OCI-LY3 (cell line): ENCODE measurements around the gene DNAI1.

ENCODE experiments used
- H2AFZ ChIP-seq: fragments of 200-600, 300-600 bp; shearing (Covaris generic); 2 replicates; pipeline ENCODE4 v1.6.0; 2014; ENCODE audit warnings: antibody characterized with exemption, low read depth, low read length
- H3K27ac ChIP-seq: fragments of 200-600, 300-600 bp; sonication (generic); 2 replicates; pipeline ENCODE4 v1.5.1; 2014; ENCODE audit warnings: mild to moderate bottlenecking, low read length, moderate library complexity, mixed read lengths
- H3K27me3 ChIP-seq: fragments of 200-600, 300-600 bp; sonication (generic); 2 replicates; pipeline ENCODE4 v1.6.1; 2014; ENCODE audit warnings: low read depth, low read length, mixed read lengths
- H3K36me3 ChIP-seq: fragments of 200-600, 300-600 bp; sonication (generic); replicated peaks from 2 replicates; pipeline ENCODE3; 2014; ENCODE audit warnings: low read depth, low read length, mixed read lengths
- H3K4me1 ChIP-seq: fragments of 300-600, 200-600 bp; sonication (generic); 2 replicates; pipeline ENCODE4 v1.6.1; 2014; ENCODE audit warnings: low read length, mixed read lengths
- H3K4me2 ChIP-seq: fragments of 200-600, 300-600 bp; sonication (generic); 2 replicates; pipeline ENCODE4 v1.6.1; 2014; ENCODE audit warnings: low read length, mixed read lengths
- H3K4me3 ChIP-seq: fragments of 300-600, 200-600 bp; sonication (generic); 2 replicates; pipeline ENCODE4 v1.5.1; 2014; ENCODE audit warnings: antibody characterized with exemption, mild to moderate bottlenecking, low read length, moderate library complexity
- H3K79me2 ChIP-seq: fragments of 300-600, 200-600 bp; shearing (Covaris generic); 2 replicates; pipeline ENCODE4 v1.6.1; 2014; ENCODE audit warnings: mild to moderate bottlenecking, low read length, mixed read lengths
- H3K9ac ChIP-seq: fragments of 300-600, 200-600 bp; shearing (Covaris generic); 2 replicates; pipeline ENCODE4 v1.6.0; 2014; ENCODE audit warnings: mild to moderate bottlenecking, low read length, moderate library complexity
- H3K9me3 ChIP-seq: fragments of 200-600, 300-600 bp; shearing (Covaris generic); 2 replicates; pipeline ENCODE4 v1.6.1; 2014; ENCODE audit warnings: low read length, mixed read lengths; ENCODE audit not compliant: insufficient read depth
- H4K20me1 ChIP-seq: fragments of 200-600, 300-600 bp; sonication (generic); 2 replicates; pipeline ENCODE4 v1.6.1; 2016; ENCODE audit warnings: low read length, mixed read lengths; ENCODE audit not compliant: insufficient read depth
- EZH2phosphoT487 ChIP-seq: fragments of 200-600 bp; shearing (Covaris generic); IDR thresholded peaks from 2 replicates; pipeline ENCODE4 v1.6.1; 2018; ENCODE audit warnings: antibody characterized with exemption, mixed run types, low read depth
- TF ChIP-seq, protein P1 (sequence below): fragments of 200-600, 300-600 bp; sonication (generic); IDR thresholded peaks from 2 replicates; pipeline ENCODE4 v1.5.1; 2014; ENCODE audit warnings: antibody characterized with exemption, low read length, low read depth

DNAI1 gene

DNA sequence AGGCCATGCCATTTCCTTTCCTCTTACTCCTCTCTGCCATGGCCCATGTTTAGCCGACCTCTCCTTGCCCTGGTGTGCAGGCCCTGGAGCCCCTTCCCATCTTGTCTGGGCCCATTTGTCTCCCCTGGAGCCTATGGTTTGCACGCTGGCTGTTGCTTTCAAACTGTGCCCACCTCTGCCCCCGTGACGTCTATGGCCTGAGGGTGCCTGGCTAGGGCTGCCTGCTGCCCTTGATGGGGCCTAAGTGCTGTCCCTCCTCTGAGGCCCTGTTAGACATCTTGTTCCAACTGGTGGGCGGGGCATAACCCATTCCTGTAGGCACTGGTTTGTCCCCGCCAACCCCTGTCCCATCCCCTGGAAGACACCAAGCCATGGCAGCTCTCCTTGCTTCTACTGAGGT lies 86.9 kb downstream of the DNAI1 start:
- no peak overlapping the region for H3K4me3 ChIP-seq
- H3K27me3 ChIP-seq: no peaks in the 10 kb centered on the region
- no peaks in the 10 kb centered on the region for H3K4me1 ChIP-seq
- H3K79me2 ChIP-seq: no peaks in the 10 kb centered on the region
- no peak overlapping the region for H3K27ac ChIP-seq
- H2AFZ ChIP-seq: no peak overlapping the region
- no peak overlapping the region for H3K9ac ChIP-seq
- no peak overlapping the region for H3K4me2 ChIP-seq
- H3K9me3 ChIP-seq: no peaks in the 10 kb centered on the region
- H3K36me3 ChIP-seq: no peaks in the 10 kb centered on the region
- TF ChIP-seq, protein P1, sequence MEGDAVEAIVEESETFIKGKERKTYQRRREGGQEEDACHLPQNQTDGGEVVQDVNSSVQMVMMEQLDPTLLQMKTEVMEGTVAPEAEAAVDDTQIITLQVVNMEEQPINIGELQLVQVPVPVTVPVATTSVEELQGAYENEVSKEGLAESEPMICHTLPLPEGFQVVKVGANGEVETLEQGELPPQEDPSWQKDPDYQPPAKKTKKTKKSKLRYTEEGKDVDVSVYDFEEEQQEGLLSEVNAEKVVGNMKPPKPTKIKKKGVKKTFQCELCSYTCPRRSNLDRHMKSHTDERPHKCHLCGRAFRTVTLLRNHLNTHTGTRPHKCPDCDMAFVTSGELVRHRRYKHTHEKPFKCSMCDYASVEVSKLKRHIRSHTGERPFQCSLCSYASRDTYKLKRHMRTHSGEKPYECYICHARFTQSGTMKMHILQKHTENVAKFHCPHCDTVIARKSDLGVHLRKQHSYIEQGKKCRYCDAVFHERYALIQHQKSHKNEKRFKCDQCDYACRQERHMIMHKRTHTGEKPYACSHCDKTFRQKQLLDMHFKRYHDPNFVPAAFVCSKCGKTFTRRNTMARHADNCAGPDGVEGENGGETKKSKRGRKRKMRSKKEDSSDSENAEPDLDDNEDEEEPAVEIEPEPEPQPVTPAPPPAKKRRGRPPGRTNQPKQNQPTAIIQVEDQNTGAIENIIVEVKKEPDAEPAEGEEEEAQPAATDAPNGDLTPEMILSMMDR: no peak
- TF ChIP-seq EZH2phosphoT487: no peak
- H4K20me1 ChIP-seq: no peaks in the 10 kb centered on the region

DNA sequence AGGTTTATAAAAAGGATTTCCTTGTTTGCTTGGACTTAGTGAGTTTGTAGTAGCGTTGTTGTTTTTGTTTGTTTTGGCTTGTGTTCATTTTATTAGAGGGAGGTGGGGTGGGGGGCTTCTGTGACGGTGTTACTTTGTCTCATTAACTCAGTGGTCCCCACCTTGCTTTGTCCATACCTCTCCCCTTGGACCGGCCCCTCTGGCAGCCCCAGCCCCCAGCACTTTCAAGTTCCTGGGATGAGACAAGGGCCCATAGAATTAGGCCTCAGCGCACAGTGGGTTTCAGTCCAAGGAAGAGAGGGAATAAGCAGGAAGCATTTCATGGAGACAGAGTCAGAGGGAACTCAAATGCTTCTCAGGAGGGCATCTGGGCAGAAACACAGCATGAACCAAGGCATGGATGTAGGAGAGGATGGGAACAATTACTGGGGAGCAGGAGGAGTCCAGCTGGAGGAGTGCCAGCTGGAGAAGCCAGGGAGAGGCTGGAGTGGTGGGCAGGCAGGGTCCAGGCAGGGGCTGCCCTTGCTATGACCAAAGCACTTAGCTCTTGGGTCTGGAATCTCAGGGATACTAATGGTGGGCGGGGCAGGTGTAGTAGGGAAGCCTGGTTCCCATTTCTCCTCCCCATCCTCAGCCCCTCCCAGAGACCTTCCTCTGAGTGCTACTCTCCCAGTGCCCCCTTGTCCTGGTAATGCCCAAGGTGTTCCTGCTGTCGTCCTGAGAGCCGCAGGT lies 87.7 kb downstream of the DNAI1 start:
- TF ChIP-seq EZH2phosphoT487: no peak
- TF ChIP-seq, protein P1: no peak

DNA sequence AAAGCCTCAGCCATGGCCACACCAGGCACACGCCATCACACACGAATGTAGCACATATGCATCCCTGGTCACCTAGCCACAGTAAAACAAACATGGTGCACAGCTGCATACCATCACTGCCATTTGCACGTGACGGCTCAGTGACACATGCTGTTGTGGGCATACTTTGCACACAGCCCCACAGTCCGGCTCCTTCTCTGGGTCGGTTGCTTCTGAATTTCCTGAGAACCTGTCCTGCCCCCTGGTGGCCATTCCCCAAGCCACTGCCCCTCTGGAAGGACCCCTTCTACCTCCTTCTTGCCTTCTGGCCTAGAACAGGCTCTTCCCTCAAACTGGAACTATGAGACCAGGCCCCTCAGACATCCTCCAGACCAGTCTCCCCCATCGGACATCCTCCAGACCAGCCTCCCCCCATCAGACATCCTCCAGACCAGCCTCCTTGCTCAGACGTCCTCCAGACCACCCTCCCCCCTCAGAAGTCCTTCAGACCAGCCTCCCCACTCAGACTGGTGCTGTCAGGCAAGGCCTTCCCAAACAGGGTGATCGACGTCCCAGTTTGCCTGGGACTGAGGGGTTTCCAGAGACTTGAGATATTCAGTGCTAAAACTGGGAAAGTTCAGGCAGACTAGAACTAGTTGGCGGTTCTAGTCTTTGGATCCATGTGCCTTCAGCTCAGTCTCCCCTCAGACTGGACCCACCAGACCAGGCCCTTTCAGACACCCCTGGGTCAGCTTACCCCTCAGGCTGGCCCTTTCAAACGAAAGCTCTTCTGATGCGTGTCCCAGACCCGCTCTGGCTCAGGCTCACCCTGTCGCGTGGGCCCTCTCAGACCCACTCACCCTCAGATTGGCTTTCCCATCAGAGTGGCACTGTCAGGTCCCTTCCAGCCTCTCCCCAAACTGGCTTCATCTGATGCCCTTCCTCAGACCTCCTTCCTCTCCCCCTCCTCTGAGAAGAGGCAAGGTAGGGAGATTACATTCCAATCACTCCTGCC lies 88.5 kb downstream of the DNAI1 start:
- H3K4me1 ChIP-seq: no peaks in the 10 kb centered on the region
- H3K4me3 ChIP-seq: no peak overlapping the region
- H3K36me3 ChIP-seq: no peaks in the 10 kb centered on the region
- H3K9ac ChIP-seq: no peak overlapping the region
- H2AFZ ChIP-seq: no peak overlapping the region
- H4K20me1 ChIP-seq: no peaks in the 10 kb centered on the region
- TF ChIP-seq EZH2phosphoT487: no peak
- TF ChIP-seq, protein P1: peak; percentile 76
- no peaks in the 10 kb centered on the region for H3K27me3 ChIP-seq
- no peak overlapping the region for H3K4me2 ChIP-seq
- H3K79me2 ChIP-seq: no peaks in the 10 kb centered on the region
- H3K9me3 ChIP-seq: no peaks in the 10 kb centered on the region
- H3K27ac ChIP-seq: no peak overlapping the region

More for the DNA sequence above, 87.7 kb downstream of the DNAI1 start:
- Histone ChIP-seq H2AFZ (no peak overlapping the region), H4K20me1 (no peaks in the 10 kb centered on the region), H3K4me1 (no peaks in the 10 kb centered on the region), H3K9ac (no peak overlapping the region), H3K9me3 (no peaks in the 10 kb centered on the region), H3K4me2 (no peak overlapping the region), H3K4me3 (no peak overlapping the region), H3K27me3 (no peaks in the 10 kb centered on the region), H3K36me3 (no peaks in the 10 kb centered on the region), H3K27ac (no peak overlapping the region), H3K79me2 (no peaks in the 10 kb centered on the region)
